ENCODE results near the gene GPBP1L1.

GPBP1L1 gene

GRCh38 chr1:45647248-45648021, 38.9 kb downstream of the GPBP1L1 start:
- ChIA-PET CTCF (interaction anchor here (0.7 kb wide), 1 partner anchor 134 kb away, joined by 3 read pairs; no protein-coding TSS in a partner anchor), POLR2A (interaction anchor here (0.7 kb wide), 1 partner anchor 27 kb away, joined by 4 read pairs; no protein-coding TSS in a partner anchor)
- Histone ChIP-seq H3K4me3 (ENCODE audit: low read depth, low read length) (no peak overlapping the region), H3K36me3 (ENCODE audit: control insufficient read depth in 2 of 2, insufficient read depth in 1 of 2, low read length in 2 of 2) (peaks cover 2 to 67% of the 10 kb centered on the region in 2 experiments; a peak in 1 of 3 replicates), H3K27ac (ENCODE audit: extremely low read depth, low read depth, low read length) (no peak overlapping the region), H3K9me3 (ENCODE audit: control insufficient read depth, insufficient read depth, low read depth, low read length) (no peaks in the 10 kb centered on the region), H3K4me1 (ENCODE audit: control insufficient read depth, insufficient read depth, low read length) (no peaks in the 10 kb centered on the region)
- no peak for TF ChIP-seq SP3 (tag by site-specific recombination; IDR thresholded peaks at IDR 0.05)
- TF ChIP-seq, protein P1, sequence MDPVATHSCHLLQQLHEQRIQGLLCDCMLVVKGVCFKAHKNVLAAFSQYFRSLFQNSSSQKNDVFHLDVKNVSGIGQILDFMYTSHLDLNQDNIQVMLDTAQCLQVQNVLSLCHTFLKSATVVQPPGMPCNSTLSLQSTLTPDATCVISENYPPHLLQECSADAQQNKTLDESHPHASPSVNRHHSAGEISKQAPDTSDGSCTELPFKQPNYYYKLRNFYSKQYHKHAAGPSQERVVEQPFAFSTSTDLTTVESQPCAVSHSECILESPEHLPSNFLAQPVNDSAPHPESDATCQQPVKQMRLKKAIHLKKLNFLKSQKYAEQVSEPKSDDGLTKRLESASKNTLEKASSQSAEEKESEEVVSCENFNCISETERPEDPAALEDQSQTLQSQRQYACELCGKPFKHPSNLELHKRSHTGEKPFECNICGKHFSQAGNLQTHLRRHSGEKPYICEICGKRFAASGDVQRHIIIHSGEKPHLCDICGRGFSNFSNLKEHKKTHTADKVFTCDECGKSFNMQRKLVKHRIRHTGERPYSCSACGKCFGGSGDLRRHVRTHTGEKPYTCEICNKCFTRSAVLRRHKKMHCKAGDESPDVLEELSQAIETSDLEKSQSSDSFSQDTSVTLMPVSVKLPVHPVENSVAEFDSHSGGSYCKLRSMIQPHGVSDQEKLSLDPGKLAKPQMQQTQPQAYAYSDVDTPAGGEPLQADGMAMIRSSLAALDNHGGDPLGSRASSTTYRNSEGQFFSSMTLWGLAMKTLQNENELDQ (tag by site-specific recombination; IDR thresholded peaks at IDR 0.05; ENCODE audit: low read depth): no peak

GRCh38 chr1:45644661-45645060, 41.7 kb downstream of the GPBP1L1 start:
- no peaks in the 10 kb centered on the region for H3K9me3 ChIP-seq (ENCODE audit: control insufficient read depth, insufficient read depth, low read depth, low read length)
- TF ChIP-seq ZNF335 (tag by site-specific recombination; conservative IDR thresholded peaks at IDR 0.05): no peak
- no peak for TF ChIP-seq SP7 (tag by site-specific recombination; IDR thresholded peaks at IDR 0.05)
- TF ChIP-seq ZNF626 (tag by site-specific recombination; IDR thresholded peaks at IDR 0.05): no peak
- no peak for TF ChIP-seq ZNF560 (tag by site-specific recombination; IDR thresholded peaks at IDR 0.05; ENCODE audit: borderline replicate concordance)
- no peak for TF ChIP-seq ZNF184 (tag by site-specific recombination; IDR thresholded peaks at IDR 0.05)
- TF ChIP-seq ZNF155 (tag by site-specific recombination; IDR thresholded peaks at IDR 0.05): no peak
- TF ChIP-seq ZNF571 (tag by site-specific recombination; IDR thresholded peaks at IDR 0.05): no peak
- no peak for TF ChIP-seq KLF9 (tag by site-specific recombination; IDR thresholded peaks at IDR 0.05; ENCODE audit: low read depth)
- TF ChIP-seq ZNF660 (tag by site-specific recombination; IDR thresholded peaks at IDR 0.05): no peak
- no peak overlapping the region for H3K4me3 ChIP-seq (ENCODE audit: low read depth, low read length)
- no peaks in the 10 kb centered on the region for H3K4me1 ChIP-seq (ENCODE audit: control insufficient read depth, insufficient read depth, low read length)
- H3K36me3 ChIP-seq (ENCODE audit: control insufficient read depth in 2 of 2, insufficient read depth in 1 of 2, low read length in 2 of 2): peaks cover 11 to 67% of the 10 kb centered on the region in 2 experiments
- ChIA-PET CTCF (interaction anchor here (0.6 to 2.2 kb wide), 6 partner anchors 10 to 233 kb away, joined by 3 to 7 read pairs (median 4); no protein-coding TSS in a partner anchor), POLR2A (interaction anchor here (0.5 to 1.0 kb wide), 2 partner anchors 35 to 42 kb away, joined by 3 read pairs; partner anchors contain the start of gene GPBP1L1)
- H3K27ac ChIP-seq (ENCODE audit: extremely low read depth, low read depth, low read length): no peak overlapping the region

DNA sequence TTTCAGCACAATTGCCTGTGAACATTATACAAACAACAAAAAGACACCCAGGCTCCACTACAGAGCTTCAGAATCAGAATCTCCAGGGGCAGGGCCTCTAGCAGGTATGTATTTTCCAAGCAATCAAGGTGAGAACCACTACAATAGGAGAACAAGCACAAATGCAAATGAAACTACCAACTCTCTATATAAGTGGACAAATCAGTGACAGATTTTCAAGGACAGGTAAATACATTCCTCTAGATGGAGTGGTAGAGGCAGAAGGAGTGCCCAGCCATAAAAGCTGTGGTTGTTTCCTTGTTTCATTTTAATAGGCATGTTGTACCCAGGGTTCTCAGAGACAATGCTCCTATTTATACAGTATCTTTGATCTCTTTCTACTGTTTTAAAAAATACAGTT, 42.4 kb downstream of the GPBP1L1 start:
- ChIA-PET POLR2A (no interaction called here), CTCF (interaction anchor here (0.7 to 2.2 kb wide), 5 partner anchors 9 to 234 kb away, joined by 3 to 7 read pairs (median 3); no protein-coding TSS in a partner anchor)
- Histone ChIP-seq H3K36me3 (ENCODE audit: control insufficient read depth in 2 of 2, insufficient read depth in 1 of 2, low read length in 2 of 2) (peaks cover 18 to 69% of the 10 kb centered on the region in 2 experiments), H3K4me3 (ENCODE audit: low read depth, low read length) (no peak overlapping the region), H3K4me1 (ENCODE audit: control insufficient read depth, insufficient read depth, low read length) (no peaks in the 10 kb centered on the region), H3K27ac (ENCODE audit: extremely low read depth, low read depth, low read length) (no peak overlapping the region), H3K9me3 (ENCODE audit: control insufficient read depth, insufficient read depth, low read depth, low read length) (no peaks in the 10 kb centered on the region)
- TF ChIP-seq ZNF114 (tag by site-specific recombination; IDR thresholded peaks at IDR 0.05): no peak
- TF ChIP-seq ZNF133 (tag by site-specific recombination; IDR thresholded peaks at IDR 0.05): no peak
- no peak for TF ChIP-seq YY2 (tag by site-specific recombination; IDR thresholded peaks at IDR 0.05)
- no peak for TF ChIP-seq ZNF596 (tag by site-specific recombination; IDR thresholded peaks at IDR 0.05)
- TF ChIP-seq ZIC2 (tag by site-specific recombination; IDR thresholded peaks at IDR 0.05): no peak
- TF ChIP-seq FEZF1 (tag by site-specific recombination; IDR thresholded peaks at IDR 0.05): no peak
- TF ChIP-seq ZNF211 (tag by site-specific recombination; IDR thresholded peaks at IDR 0.05; ENCODE audit: low read depth): no peak
- no peak for TF ChIP-seq ZNF350 (tag by site-specific recombination; IDR thresholded peaks at IDR 0.05)
- TF ChIP-seq ZNF23 (tag by site-specific recombination; IDR thresholded peaks at IDR 0.05; ENCODE audit: borderline replicate concordance): no peak
- no peak for TF ChIP-seq ZNF341 (tag by site-specific recombination; IDR thresholded peaks at IDR 0.05; ENCODE audit: low read depth)
- TF ChIP-seq, protein P2, sequence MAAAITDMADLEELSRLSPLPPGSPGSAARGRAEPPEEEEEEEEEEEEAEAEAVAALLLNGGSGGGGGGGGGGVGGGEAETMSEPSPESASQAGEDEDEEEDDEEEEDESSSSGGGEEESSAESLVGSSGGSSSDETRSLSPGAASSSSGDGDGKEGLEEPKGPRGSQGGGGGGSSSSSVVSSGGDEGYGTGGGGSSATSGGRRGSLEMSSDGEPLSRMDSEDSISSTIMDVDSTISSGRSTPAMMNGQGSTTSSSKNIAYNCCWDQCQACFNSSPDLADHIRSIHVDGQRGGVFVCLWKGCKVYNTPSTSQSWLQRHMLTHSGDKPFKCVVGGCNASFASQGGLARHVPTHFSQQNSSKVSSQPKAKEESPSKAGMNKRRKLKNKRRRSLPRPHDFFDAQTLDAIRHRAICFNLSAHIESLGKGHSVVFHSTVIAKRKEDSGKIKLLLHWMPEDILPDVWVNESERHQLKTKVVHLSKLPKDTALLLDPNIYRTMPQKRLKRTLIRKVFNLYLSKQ (tag by site-specific recombination; IDR thresholded peaks at IDR 0.05; ENCODE audit: borderline replicate concordance): no peak

Data from HEK293 (cell line).